Measurements from ENCODE around the gene VSIG4.

The VSIG4 gene

GRCh38 chrX:66019974-66020373 is 19.9 kb downstream of the VSIG4 start:
- Mint-ChIP-seq H3K4me3 (peak overlapping the region; percentile 21), H3K27ac (no peak overlapping the region), H3K27me3 (ENCODE audit: low read depth) (no peaks in the 10 kb centered on the region), H3K4me1 (ENCODE audit: low read depth) (peaks cover 59% of the 10 kb centered on the region), H3K9me3 (no peaks in the 10 kb centered on the region), H3K36me3 (ENCODE audit: low read depth) (peaks cover 23% of the 10 kb centered on the region)

GRCh38 chrX:66019310-66019652 is 20.6 kb downstream of the VSIG4 start:
- Mint-ChIP-seq H3K27ac (no peak overlapping the region), H3K9me3 (no peaks in the 10 kb centered on the region), H3K4me3 (no peak overlapping the region), H3K4me1 (ENCODE audit: low read depth) (peaks cover 64% of the 10 kb centered on the region), H3K27me3 (ENCODE audit: low read depth) (no peaks in the 10 kb centered on the region), H3K36me3 (ENCODE audit: low read depth) (peaks cover 23% of the 10 kb centered on the region)

- Mint-ChIP-seq H3K4me3 (peak overlapping the region; percentile 64), H3K27ac (peak overlapping the region; percentile 67), H3K9me3 (no peaks in the 10 kb centered on the region), H3K27me3 (ENCODE audit: low read depth) (no peaks in the 10 kb centered on the region), H3K4me1 (ENCODE audit: low read depth) (peaks cover 64% of the 10 kb centered on the region), H3K36me3 (ENCODE audit: low read depth) (peaks cover 24% of the 10 kb centered on the region)
Measured at GRCh38 chrX:66018585-66019309, 21.1 kb downstream of the VSIG4 start.

GRCh38 chrX:66017659-66018170 is 22.2 kb downstream of the VSIG4 start:
- Mint-ChIP-seq H3K4me3 (peak overlapping the region; percentile 69), H3K27me3 (ENCODE audit: low read depth) (no peaks in the 10 kb centered on the region), H3K4me1 (ENCODE audit: low read depth) (peaks cover 67% of the 10 kb centered on the region), H3K36me3 (ENCODE audit: low read depth) (peaks cover 26% of the 10 kb centered on the region), H3K9me3 (no peaks in the 10 kb centered on the region), H3K27ac (peak overlapping the region; percentile 85)

GRCh38 chrX:66016905-66017658 is 22.8 kb downstream of the VSIG4 start:
- Mint-ChIP-seq H3K36me3 (ENCODE audit: low read depth) (peaks cover 26% of the 10 kb centered on the region), H3K4me1 (ENCODE audit: low read depth) (peaks cover 73% of the 10 kb centered on the region), H3K4me3 (peak overlapping the region; percentile 69), H3K9me3 (no peaks in the 10 kb centered on the region), H3K27me3 (ENCODE audit: low read depth) (no peaks in the 10 kb centered on the region), H3K27ac (peak overlapping the region; percentile 85)

- Mint-ChIP-seq H3K27ac (peak overlapping the region; percentile 85), H3K4me1 (ENCODE audit: low read depth) (peaks cover 72% of the 10 kb centered on the region), H3K36me3 (ENCODE audit: low read depth) (peaks cover 25% of the 10 kb centered on the region), H3K27me3 (ENCODE audit: low read depth) (no peaks in the 10 kb centered on the region), H3K9me3 (no peaks in the 10 kb centered on the region), H3K4me3 (peak overlapping the region; percentile 69)
Measured at GRCh38 chrX:66015900-66016689, 23.8 kb downstream of the VSIG4 start.

GRCh38 chrX:66015152-66015831 is 24.6 kb downstream of the VSIG4 start:
- peak overlapping the region; percentile 85 for H3K27ac Mint-ChIP-seq
- no peaks in the 10 kb centered on the region for H3K27me3 Mint-ChIP-seq (ENCODE audit: low read depth)
- peaks cover 70% of the 10 kb centered on the region for H3K4me1 Mint-ChIP-seq (ENCODE audit: low read depth)
- peaks cover 20% of the 10 kb centered on the region for H3K36me3 Mint-ChIP-seq (ENCODE audit: low read depth)
- H3K4me3 Mint-ChIP-seq = peak overlapping the region; percentile 69
- no peaks in the 10 kb centered on the region for H3K9me3 Mint-ChIP-seq

GRCh38 chrX:66014556-66014955 is 25.3 kb downstream of the VSIG4 start:
- no peaks in the 10 kb centered on the region for H3K9me3 Mint-ChIP-seq
- peak overlapping the region; percentile 85 for H3K27ac Mint-ChIP-seq
- H3K4me1 Mint-ChIP-seq (ENCODE audit: low read depth) = peaks cover 66% of the 10 kb centered on the region
- H3K36me3 Mint-ChIP-seq (ENCODE audit: low read depth) = peaks cover 15% of the 10 kb centered on the region
- peak overlapping the region; percentile 37 for H3K4me3 Mint-ChIP-seq
- no peaks in the 10 kb centered on the region for H3K27me3 Mint-ChIP-seq (ENCODE audit: low read depth)

GRCh38 chrX:66014084-66014483 is 25.8 kb downstream of the VSIG4 start:
- Mint-ChIP-seq H3K36me3 (ENCODE audit: low read depth) (peaks cover 13% of the 10 kb centered on the region), H3K27ac (no peak overlapping the region), H3K4me1 (ENCODE audit: low read depth) (peaks cover 62% of the 10 kb centered on the region), H3K4me3 (no peak overlapping the region), H3K9me3 (no peaks in the 10 kb centered on the region), H3K27me3 (ENCODE audit: low read depth) (no peaks in the 10 kb centered on the region)

- no peaks in the 10 kb centered on the region for H3K9me3 Mint-ChIP-seq
- H3K27ac Mint-ChIP-seq = peak overlapping the region; percentile 57
- H3K4me1 Mint-ChIP-seq (ENCODE audit: low read depth) = peaks cover 56% of the 10 kb centered on the region
- no peak overlapping the region for H3K4me3 Mint-ChIP-seq
- H3K27me3 Mint-ChIP-seq (ENCODE audit: low read depth) = no peaks in the 10 kb centered on the region
- H3K36me3 Mint-ChIP-seq (ENCODE audit: low read depth) = peaks cover 7% of the 10 kb centered on the region
Measured at GRCh38 chrX:66013194-66013816, 26.6 kb downstream of the VSIG4 start.

GRCh38 chrX:66012094-66012534 is 27.8 kb downstream of the VSIG4 start:
- Mint-ChIP-seq H3K4me1 (ENCODE audit: low read depth) (peaks cover 52% of the 10 kb centered on the region), H3K4me3 (peak overlapping the region; percentile 4), H3K27me3 (ENCODE audit: low read depth) (no peaks in the 10 kb centered on the region), H3K36me3 (ENCODE audit: low read depth) (peaks cover 4% of the 10 kb centered on the region), H3K9me3 (no peaks in the 10 kb centered on the region), H3K27ac (peak overlapping the region; percentile 81)

- Mint-ChIP-seq H3K4me3 (no peak overlapping the region), H3K27ac (no peak overlapping the region), H3K27me3 (ENCODE audit: low read depth) (no peaks in the 10 kb centered on the region), H3K4me1 (ENCODE audit: low read depth) (peaks cover 51% of the 10 kb centered on the region), H3K36me3 (ENCODE audit: low read depth) (peaks cover 4% of the 10 kb centered on the region), H3K9me3 (no peaks in the 10 kb centered on the region)
Measured at GRCh38 chrX:66009231-66009845, 30.5 kb downstream of the VSIG4 start.

GRCh38 chrX:66008328-66008970 is 31.4 kb downstream of the VSIG4 start:
- Mint-ChIP-seq H3K4me1 (ENCODE audit: low read depth) (peaks cover 52% of the 10 kb centered on the region), H3K27ac (no peak overlapping the region), H3K9me3 (no peaks in the 10 kb centered on the region), H3K27me3 (ENCODE audit: low read depth) (no peaks in the 10 kb centered on the region), H3K4me3 (no peak overlapping the region), H3K36me3 (ENCODE audit: low read depth) (peaks cover 4% of the 10 kb centered on the region)
